Measurements from ENCODE around the gene PCDHGA3.

Gene PCDHGA3

DNA sequence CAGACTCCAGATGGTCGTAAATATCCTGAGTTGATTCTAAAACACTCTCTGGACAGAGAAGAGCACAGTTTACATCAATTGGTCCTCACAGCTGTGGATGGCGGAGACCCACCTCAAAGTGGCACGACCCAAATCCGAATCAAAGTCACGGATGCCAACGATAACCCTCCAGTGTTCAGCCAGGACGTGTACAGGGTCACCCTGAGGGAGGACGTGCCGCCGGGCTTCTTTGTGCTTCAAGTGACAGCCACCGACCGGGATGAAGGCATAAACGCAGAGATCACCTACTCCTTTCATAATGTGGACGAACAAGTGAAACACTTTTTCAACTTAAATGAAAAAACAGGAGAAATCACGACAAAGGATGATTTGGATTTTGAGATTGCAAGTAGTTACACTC lies 17.1 kb downstream of the PCDHGA3 start:
- TF ChIP-seq, protein P1, sequence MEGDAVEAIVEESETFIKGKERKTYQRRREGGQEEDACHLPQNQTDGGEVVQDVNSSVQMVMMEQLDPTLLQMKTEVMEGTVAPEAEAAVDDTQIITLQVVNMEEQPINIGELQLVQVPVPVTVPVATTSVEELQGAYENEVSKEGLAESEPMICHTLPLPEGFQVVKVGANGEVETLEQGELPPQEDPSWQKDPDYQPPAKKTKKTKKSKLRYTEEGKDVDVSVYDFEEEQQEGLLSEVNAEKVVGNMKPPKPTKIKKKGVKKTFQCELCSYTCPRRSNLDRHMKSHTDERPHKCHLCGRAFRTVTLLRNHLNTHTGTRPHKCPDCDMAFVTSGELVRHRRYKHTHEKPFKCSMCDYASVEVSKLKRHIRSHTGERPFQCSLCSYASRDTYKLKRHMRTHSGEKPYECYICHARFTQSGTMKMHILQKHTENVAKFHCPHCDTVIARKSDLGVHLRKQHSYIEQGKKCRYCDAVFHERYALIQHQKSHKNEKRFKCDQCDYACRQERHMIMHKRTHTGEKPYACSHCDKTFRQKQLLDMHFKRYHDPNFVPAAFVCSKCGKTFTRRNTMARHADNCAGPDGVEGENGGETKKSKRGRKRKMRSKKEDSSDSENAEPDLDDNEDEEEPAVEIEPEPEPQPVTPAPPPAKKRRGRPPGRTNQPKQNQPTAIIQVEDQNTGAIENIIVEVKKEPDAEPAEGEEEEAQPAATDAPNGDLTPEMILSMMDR (IDR thresholded peaks at IDR 0.05; ENCODE audit: low read depth, low read length, missing control alignments): no peak
- no peak overlapping the region for H3K4me3 ChIP-seq (replicated peaks; ENCODE audit: low read depth, low read length)
- no peak for DNase-seq (ENCODE audit: extremely low read depth, low read depth)

DNA sequence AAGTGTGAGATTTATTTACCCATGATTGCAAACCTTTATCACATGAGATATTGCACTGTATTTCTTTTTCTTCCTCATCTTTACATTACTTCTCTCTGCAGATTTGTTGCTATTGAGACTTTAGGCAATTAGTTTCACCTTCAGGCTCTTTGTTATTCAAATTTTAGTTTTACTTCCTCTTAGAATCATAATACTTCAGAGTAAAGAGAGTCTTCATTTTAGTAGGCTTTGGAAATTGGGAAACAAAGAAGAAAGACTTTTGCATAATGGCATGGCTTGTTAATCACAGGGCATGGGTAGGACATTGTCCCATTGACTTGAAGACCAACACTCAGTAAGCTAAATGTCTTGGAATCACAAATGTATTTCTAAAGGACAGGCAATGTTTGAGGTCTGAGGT lies 19.1 kb downstream of the PCDHGA3 start:
- TF ChIP-seq, protein P1 (IDR thresholded peaks at IDR 0.05; ENCODE audit: low read depth, low read length, missing control alignments): no peak
- H3K4me3 ChIP-seq (replicated peaks; ENCODE audit: low read depth, low read length): no peak overlapping the region
- DNase-seq (ENCODE audit: extremely low read depth, low read depth): no peak

DNA sequence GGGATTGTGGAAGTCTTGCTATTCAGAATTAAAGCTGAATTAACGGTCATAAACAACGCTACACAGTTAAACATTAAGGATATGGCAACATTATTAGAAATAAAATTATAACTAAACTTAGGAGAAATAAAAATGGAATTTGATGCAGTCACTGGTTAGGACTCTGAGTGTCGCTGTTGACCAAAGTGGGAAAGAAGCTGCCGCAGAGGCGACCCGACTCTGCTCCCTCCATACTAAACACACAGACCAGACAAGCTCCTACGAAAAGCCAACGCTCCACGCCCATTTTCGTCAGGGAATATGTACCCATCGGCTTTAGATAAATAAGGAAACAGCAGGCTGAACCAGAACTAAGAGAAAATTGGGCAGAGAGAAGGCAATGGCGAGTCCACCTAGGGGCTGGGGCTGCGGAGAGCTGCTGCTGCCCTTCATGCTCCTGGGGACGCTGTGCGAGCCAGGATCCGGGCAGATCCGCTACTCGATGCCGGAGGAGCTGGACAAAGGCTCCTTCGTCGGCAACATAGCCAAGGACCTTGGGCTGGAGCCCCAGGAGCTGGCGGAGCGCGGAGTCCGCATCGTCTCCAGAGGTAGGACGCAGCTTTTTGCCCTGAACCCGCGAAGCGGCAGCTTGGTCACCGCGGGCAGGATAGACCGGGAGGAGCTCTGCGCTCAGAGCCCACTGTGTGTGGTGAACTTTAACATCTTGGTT lies 20.5 kb downstream of the PCDHGA3 start, which contains the start of gene PCDHGA5:
PCDHGA5 (plus strand) TSS at position 211 of the 709 bp plus-strand sequence; CDS start at position 380, 169 bp downstream.
- DNase-seq (ENCODE audit: extremely low read depth, low read depth): no peak
- H3K4me3 ChIP-seq (replicated peaks; ENCODE audit: low read depth, low read length): no peak within 1 kb of the TSS
- TF ChIP-seq, protein P1 (IDR thresholded peaks at IDR 0.05; ENCODE audit: low read depth, low read length, missing control alignments): no peak

DNA sequence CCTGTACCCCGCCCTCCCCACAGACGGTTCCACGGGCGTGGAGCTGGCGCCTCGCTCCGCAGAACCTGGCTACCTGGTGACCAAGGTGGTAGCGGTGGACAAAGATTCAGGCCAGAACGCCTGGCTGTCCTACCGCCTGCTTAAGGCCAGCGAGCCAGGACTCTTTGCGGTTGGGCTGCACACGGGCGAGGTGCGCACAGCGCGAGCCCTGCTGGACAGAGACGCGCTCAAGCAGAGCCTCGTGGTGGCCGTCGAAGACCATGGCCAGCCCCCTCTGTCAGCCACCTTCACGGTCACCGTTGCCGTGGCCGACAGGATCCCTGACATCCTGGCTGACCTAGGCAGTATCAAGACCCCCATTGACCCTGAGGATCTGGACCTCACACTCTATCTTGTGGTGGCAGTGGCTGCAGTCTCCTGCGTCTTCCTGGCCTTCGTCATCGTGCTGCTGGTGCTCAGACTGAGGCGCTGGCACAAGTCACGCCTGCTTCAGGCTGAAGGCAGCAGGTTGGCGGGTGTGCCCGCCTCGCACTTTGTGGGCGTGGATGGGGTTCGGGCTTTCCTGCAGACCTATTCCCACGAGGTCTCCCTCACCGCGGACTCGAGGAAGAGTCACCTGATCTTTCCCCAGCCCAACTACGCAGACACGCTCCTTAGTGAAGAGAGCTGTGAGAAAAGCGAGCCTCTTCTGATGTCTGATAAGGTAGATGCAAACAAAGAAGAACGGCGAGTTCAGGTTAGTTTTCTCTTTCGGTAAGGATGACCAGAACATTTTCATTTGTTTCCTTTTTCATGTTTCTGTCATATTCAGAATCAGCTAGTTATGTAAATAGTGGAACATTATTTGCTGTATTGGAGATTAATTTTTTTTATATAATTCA lies 22.6 kb downstream of the PCDHGA3 start:
- no peak for DNase-seq (ENCODE audit: extremely low read depth, low read depth)
- H3K4me3 ChIP-seq (replicated peaks; ENCODE audit: low read depth, low read length): no peak overlapping the region
- TF ChIP-seq, protein P1 (IDR thresholded peaks at IDR 0.05; ENCODE audit: low read depth, low read length, missing control alignments): no peak

DNA sequence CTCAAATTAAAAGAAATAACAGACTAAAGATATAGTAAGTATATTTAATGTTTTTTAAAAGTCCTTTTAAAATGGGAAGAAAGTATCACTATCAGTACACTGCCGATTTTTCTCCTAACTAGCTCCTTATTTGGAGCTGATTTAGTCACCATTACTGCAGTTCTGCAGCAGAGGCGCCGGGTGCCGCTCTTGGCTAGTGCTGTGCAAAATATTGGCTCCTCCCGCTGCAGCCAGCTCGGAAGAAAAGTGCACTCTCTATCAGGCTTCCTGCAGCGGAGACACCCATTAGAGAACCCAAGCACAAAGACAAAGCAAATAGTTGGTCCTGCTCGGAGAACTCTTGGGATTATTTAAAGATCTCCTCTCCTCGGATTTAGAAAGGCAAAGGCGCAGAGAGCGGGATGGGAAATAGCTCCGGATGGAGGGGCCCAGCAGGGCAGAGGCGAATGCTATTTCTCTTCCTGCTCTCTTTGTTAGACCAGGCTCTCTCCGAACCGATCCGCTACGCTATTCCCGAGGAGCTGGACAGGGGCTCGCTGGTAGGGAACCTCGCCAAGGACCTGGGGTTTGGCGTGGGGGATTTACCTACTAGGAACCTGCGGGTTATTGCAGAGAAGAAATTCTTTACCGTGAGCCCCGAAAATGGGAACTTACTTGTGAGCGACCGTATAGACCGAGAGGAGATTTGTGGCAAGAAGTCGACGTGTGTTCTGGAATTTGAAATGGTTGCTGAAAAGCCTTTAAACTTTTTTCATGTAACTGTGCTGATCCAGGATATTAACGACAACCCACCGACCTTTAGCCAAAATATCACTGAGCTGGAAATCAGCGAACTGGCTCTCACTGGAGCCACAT lies 26.6 kb downstream of the PCDHGA3 start, which contains the start of gene PCDHGB3:
PCDHGB3 (plus strand) TSS at position 249 of the 855 bp plus-strand sequence; CDS start at position 402, 153 bp downstream.
- DNase-seq (ENCODE audit: extremely low read depth, low read depth): no peak
- TF ChIP-seq, protein P1 (IDR thresholded peaks at IDR 0.05; ENCODE audit: low read depth, low read length, missing control alignments): peak; percentile 57
- peak within 1 kb of the TSS; percentile 20 for H3K4me3 ChIP-seq (replicated peaks; ENCODE audit: low read depth, low read length)
